GM19043 (cell line): ENCODE results near the gene MICU2.

Source experiments
- ATAC-seq: cut with Tn5 transposase; IDR thresholded peaks from one replicate; pipeline ENCODE4 v1.9.1; 2021; ENCODE audit warnings: low read depth; ENCODE audit not compliant: unreplicated experiment

MICU2 gene

DNA sequence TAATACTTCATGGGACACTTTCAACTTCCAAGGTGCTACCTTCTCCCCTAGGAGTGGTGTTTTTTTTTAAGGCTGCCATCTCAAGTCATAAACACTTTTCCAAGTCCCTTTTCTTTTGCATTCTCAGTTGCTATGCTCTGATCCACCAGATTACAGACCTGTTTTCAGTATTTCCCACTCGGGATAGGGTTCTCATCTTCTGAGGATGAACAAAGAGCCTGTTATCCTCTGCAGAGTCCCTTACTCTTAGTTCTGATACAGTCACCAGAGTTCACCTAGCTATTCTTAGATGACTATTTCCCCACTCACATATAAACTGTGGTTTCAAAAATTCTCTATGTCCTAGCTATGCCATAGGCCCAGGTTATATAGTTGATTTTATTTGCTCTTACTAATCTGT is 160.8 kb downstream of the MICU2 start:
- no peak for ATAC-seq
